Endodermal cell (in vitro differentiated cells): ENCODE data around the gene DND1. TPM values are rescaled to one million over a fixed set of nuclear protein-coding genes. Genes with fewer than 3 reads are reported as not detected.
"Not testable (repeated sequence)": the region's sequence is repeated elsewhere in the genome, so short reads cannot be mapped to it uniquely, and the experiment has no call there.

ENCODE experiments used
- DNase-seq: peaks from one replicate; pipeline ENCODE4 v3.0.0-alpha.2; 2017
- H3K27ac ChIP-seq: 2 replicates; pipeline ENCODE4 v1.5.1; 2013; ENCODE audit warnings: mild to moderate bottlenecking, low read depth, low read length, moderate library complexity
- H3K27me3 ChIP-seq: 2 replicates; pipeline ENCODE4 v1.6.1; 2013; ENCODE audit warnings: mild to moderate bottlenecking, low read length, moderate library complexity; ENCODE audit not compliant: insufficient read depth, control insufficient read depth, poor library complexity, severe bottlenecking
- H3K36me3 ChIP-seq: 2 replicates; pipeline ENCODE4 v1.7.0; 2013; ENCODE audit warnings: mild to moderate bottlenecking, low read length, moderate library complexity; ENCODE audit not compliant: control insufficient read depth, insufficient read depth
- H3K4me1 ChIP-seq: one replicate; pipeline ENCODE4 v1.7.0; 2013; ENCODE audit warnings: low read length; ENCODE audit not compliant: control insufficient read depth, insufficient read depth
- H3K4me3 ChIP-seq: 2 replicates; pipeline ENCODE4 v1.5.1; 2013; ENCODE audit warnings: mild to moderate bottlenecking, low read length, moderate library complexity
- H3K9ac ChIP-seq: 2 replicates; pipeline ENCODE4 v1.6.1; 2013; ENCODE audit warnings: mild to moderate bottlenecking, low read length, moderate library complexity; ENCODE audit not compliant: poor library complexity, severe bottlenecking; ENCODE audit errors: extremely low read depth
- H3K9me3 ChIP-seq: 2 replicates; pipeline ENCODE4 v1.6.1; 2013; ENCODE audit warnings: mild to moderate bottlenecking, low read length, moderate library complexity; ENCODE audit not compliant: control insufficient read depth
- H3K27ac Mint-ChIP-seq: 2 replicates; pipeline ENCODE4 v1.8.0; 2020; ENCODE audit warnings: mixed read lengths
- H3K27me3 Mint-ChIP-seq: 2 replicates; pipeline ENCODE4 v1.8.0; 2021; ENCODE audit warnings: mild to moderate bottlenecking, mixed read lengths; ENCODE audit not compliant: insufficient read depth
- H3K36me3 Mint-ChIP-seq: 2 replicates; pipeline ENCODE4 v1.8.0; 2020; ENCODE audit warnings: low read depth, mixed read lengths
- H3K4me1 Mint-ChIP-seq: 2 replicates; pipeline ENCODE4 v1.8.0; 2020; ENCODE audit warnings: mixed read lengths
- H3K4me3 Mint-ChIP-seq: 2 replicates; pipeline ENCODE4 v1.8.0; 2020; ENCODE audit warnings: mild to moderate bottlenecking, moderate library complexity, mixed read lengths
- H3K9me3 Mint-ChIP-seq: 2 replicates; pipeline ENCODE4 v1.8.0; 2020; ENCODE audit warnings: mild to moderate bottlenecking, mixed read lengths
- whole genome bisulfite sequencing, 2 experiments: methylation state at CpG; one replicate each; pipeline versions ENCODE4 v1.1.5 to v1.1.7; 2013; ENCODE audit warnings: missing lambda C conversion rate in 2 of 2, mixed read lengths in 1 of 2; ENCODE audit not compliant: insufficient coverage in 1 of 2, insufficient read length in 1 of 2; 5-methylcytosine and 5-hydroxymethylcytosine counted together
- total RNA-seq, 2 donors: library from RNA; stranded (reverse); fragmentation: NEBNext Ultra II Directional in 1 of 2; extraction: Animal tissue kit (Norgen Biotek cat#: 25700) in 1 of 2; gene quantifications; 2 replicates in 1 of 2; 3 replicates in 1 of 2; pipeline ENCODE4 v1.2.1, GENCODE V29; 2021
- TF ChIP-seq, protein P1 (sequence below): fragments of 200-600 bp; sonication (generic); conservative IDR thresholded peaks from 2 replicates; pipeline ENCODE4 v1.5.0; 2021; ENCODE audit warnings: antibody characterized with exemption, mild to moderate bottlenecking

DND1 gene
- total RNA-seq, 2 donors from 2014 or later: 1.1 to 1.6 TPM

DNA sequence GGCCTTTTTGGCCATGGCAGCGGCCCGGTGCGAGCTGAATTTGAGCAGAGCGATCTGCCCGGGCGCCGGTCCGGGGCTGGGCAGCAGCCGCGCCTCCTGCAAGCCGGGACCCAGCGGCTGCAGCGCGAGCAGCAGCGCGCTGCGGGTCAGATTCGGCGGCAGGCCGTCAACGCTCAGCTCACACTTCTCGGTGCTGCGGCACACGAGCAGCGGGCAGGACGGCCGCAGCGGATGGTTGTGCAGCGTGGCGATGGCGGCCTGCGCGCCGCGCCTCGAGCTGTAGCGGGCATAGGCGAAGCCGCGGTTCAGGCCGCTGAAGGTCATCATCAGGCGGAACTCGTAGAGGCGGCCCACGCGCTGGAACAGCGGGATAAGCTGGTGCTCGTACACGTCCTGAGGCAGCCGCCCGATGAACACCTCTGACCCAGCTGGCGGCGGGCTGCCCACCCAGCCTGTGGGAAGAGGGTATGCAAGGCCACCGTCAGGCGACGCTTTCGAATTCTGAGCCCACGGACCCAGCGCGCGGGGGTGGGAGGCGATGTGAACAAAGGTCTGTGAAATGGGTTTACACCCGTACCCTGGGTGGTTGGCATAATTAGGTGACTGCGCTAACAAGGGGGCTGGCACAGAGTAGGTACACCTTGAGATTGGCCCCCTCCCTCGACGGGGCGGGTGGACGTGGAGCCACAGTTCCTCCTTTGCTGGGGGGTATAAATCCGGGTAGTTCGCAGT is 755 bp downstream of the DND1 start:
- WGBS, 2 experiments: 96 to 97% methylated on average over 51 to 70 of the region's 70 CpGs
- Histone ChIP-seq H3K4me1 (no peaks in the 10 kb centered on the region), H3K4me3 (no peak overlapping the region), H3K9ac (no peak overlapping the region), H3K27ac (no peak overlapping the region), H3K9me3 (no peaks in the 10 kb centered on the region), H3K36me3 (peaks cover 66% of the 10 kb centered on the region), H3K27me3 (no peaks in the 10 kb centered on the region)
- no peak overlapping the region for H3K4me3 Mint-ChIP-seq
- H3K27me3 Mint-ChIP-seq: no peaks in the 10 kb centered on the region
- H3K4me1 Mint-ChIP-seq: peaks cover 2% of the 10 kb centered on the region
- TF ChIP-seq, protein P1, sequence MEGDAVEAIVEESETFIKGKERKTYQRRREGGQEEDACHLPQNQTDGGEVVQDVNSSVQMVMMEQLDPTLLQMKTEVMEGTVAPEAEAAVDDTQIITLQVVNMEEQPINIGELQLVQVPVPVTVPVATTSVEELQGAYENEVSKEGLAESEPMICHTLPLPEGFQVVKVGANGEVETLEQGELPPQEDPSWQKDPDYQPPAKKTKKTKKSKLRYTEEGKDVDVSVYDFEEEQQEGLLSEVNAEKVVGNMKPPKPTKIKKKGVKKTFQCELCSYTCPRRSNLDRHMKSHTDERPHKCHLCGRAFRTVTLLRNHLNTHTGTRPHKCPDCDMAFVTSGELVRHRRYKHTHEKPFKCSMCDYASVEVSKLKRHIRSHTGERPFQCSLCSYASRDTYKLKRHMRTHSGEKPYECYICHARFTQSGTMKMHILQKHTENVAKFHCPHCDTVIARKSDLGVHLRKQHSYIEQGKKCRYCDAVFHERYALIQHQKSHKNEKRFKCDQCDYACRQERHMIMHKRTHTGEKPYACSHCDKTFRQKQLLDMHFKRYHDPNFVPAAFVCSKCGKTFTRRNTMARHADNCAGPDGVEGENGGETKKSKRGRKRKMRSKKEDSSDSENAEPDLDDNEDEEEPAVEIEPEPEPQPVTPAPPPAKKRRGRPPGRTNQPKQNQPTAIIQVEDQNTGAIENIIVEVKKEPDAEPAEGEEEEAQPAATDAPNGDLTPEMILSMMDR: no peak
- DNase-seq: peak; percentile 81
- H3K27ac Mint-ChIP-seq: no peak overlapping the region
- peaks cover 73% of the 10 kb centered on the region for H3K36me3 Mint-ChIP-seq
- H3K9me3 Mint-ChIP-seq: no peaks in the 10 kb centered on the region

DNA sequence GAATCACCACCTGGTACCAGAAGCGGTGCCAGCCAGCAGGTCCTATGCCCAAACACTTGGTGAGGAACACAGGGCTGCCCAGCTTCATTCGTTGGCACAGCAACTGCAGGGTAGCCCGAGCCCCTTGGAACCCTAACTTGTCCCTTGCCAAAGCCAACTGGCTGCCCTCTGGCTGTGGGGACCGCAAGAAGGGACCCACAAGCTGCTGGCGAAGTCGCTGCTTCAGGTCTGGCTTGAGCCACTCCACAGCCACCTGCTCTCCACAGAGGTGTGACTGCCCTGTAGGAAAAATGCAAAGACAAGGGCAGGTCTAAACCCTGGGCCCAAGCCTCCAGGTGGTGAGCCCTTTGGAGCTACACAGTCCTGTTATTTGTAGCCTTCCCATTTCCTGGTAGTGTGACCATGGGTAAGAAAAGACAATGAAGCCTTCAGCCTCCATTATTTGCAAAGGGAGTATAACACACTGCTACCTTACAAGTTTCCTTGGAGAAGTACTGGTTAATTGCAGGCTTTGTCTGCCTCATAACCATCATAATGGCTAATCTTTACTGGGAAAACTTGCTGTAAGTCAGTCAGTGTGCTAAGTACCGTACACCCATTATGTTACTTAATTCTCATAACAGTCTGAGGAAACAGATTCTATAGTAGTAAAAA is 1.8 kb downstream of the DND1 start:
- Histone ChIP-seq H3K4me1 (no peaks in the 10 kb centered on the region), H3K4me3 (no peak overlapping the region), H3K36me3 (peaks cover 56% of the 10 kb centered on the region), H3K9me3 (no peaks in the 10 kb centered on the region), H3K27me3 (no peaks in the 10 kb centered on the region), H3K27ac (no peak overlapping the region), H3K9ac (no peak overlapping the region)
- no peak overlapping the region for H3K4me3 Mint-ChIP-seq
- H3K36me3 Mint-ChIP-seq: peaks cover 70% of the 10 kb centered on the region
- H3K4me1 Mint-ChIP-seq: peaks cover 7% of the 10 kb centered on the region
- WGBS, 2 experiments: 94 to 100% methylated on average over 4 to 6 of the region's 7 CpGs
- no peak overlapping the region for H3K27ac Mint-ChIP-seq
- TF ChIP-seq, protein P1: no peak
- no peaks in the 10 kb centered on the region for H3K27me3 Mint-ChIP-seq
- DNase-seq: peak; percentile 48
- no peaks in the 10 kb centered on the region for H3K9me3 Mint-ChIP-seq

DNA sequence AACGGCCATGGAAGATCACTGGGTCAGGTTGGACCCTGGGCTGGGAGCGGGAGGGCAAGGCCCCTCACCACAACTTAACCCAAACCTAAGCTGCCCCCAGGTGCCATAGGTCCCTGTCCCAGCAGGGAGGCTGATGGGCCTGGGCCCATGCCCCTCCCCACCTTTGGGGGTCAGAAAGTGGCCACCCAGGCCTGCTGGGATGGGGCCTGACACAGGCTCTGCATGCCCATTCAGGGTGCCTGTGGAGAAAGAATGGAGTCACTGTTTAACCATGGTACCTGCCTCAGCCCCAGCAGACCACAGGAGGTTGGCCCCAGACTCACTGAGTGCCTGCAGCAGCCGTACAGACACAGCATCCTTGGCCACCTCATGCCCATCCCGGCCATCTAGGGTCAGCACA is 2.3 kb downstream of the DND1 start:
- H3K9me3 ChIP-seq, H3K4me3 Mint-ChIP-seq, H3K27ac ChIP-seq, H3K9me3 Mint-ChIP-seq, H3K27me3 ChIP-seq, H3K27me3 Mint-ChIP-seq, DNase-seq, H3K4me3 ChIP-seq, H3K4me1 ChIP-seq, H3K27ac Mint-ChIP-seq, H3K9ac ChIP-seq: not testable (repeated sequence)
- H3K36me3 Mint-ChIP-seq: peaks cover 68% of the 10 kb centered on the region
- WGBS, 2 experiments: 100% methylated on average over 2 of the region's 4 CpGs; no CpG with 5 or more reads in 1 of the 2 experiments
- H3K36me3 ChIP-seq: peaks cover 50% of the 10 kb centered on the region
- H3K4me1 Mint-ChIP-seq: peaks cover 10% of the 10 kb centered on the region
